GM21390 (cell line): Measurements from ENCODE around the gene MYO15A.

ENCODE experiments used
- ATAC-seq: cut with Tn5 transposase; IDR thresholded peaks from one replicate; pipeline ENCODE4 v1.9.1; 2021; ENCODE audit not compliant: unreplicated experiment

Gene MYO15A

DNA sequence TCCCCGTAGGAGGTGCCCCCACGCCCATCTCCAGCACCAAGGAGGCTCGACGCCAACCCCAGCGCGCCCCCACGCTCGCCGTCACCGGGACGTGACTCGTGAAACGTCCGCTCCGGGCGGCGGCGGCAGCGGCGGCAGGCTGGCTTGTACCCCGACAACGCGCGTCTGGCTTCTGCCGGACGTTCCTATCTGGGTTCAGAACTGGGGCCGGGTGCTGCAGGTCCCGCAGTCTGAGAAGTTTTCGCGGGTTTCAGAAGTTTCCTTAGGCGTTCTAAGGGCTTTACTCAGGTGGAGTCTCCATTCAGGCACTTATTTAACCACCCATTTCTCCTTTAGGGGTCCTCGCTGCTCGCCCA is 74.4 kb downstream of the MYO15A start:
- ATAC-seq, result peak; percentile 33

- ATAC-seq, result peak; percentile 70
These were observed 75.0 kb downstream of the MYO15A start, which contains the start of gene ALKBH5 for GRCh38 chr17:18183334-18184142. ALKBH5 (plus strand) TSS chr17:18183828; CDS start chr17:18184244, 416 bp downstream.

- ATAC-seq, result no peak
These were observed 75.8 kb downstream of the MYO15A start for GRCh38 chr17:18184143-18185031.

DNA sequence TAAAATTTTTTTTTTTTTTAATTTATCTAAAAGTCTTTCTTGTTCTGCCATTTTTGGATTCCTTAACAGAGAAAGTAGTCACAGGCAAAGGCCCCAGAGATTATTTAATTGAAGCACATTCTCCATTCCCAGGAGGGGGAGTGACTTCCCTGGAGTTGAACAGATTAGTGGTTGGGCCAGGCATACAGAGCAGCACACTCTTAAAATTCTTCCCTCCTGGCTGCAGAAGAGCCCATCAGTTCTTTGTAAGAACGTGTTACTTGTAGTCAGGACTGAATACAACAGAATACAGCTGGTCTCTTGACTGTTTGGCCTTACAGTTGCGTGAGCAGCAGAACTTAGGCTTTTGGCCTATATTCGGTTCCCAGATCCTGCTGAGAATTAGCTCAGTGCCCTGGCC is 76.8 kb downstream of the MYO15A start:
- ATAC-seq, result no peak

DNA sequence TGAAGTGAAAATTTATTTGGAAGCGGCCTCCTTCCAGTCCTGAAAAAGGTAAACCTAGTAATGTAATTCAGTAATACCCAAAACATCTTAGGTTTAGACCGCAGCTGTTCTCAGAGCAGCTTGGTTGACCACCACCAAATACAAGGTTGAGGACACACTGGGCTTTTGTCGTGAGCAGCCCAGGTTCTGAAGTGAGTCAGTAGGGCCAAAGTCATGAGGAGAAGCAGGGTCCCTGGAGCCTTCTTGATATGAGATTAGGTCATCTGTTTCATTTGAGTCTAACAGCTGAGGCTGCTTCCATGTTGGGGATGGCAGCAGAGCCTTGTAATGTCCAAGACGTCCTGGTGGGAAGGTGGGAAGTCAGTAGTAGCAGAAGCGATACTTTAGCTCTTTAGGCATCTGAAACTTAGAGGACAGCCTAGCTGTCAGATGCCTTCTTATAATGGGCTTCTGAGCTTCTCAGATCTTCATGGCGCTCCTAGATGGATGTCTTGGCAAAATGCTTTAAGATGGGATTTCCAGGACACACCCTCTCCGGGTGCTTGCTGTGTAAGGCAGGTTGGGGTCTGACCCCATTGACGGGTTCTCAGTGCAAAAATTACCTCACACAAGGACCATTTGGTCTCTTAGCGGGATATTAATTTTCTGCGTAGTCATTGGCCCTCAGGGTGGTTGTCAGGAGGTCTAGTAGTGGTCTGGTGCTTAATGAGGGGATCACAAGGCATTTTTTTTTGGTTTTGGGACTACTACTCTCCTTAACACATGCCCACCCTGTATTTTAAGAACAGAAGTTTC is 77.5 kb downstream of the MYO15A start:
- no peak for ATAC-seq

- no peak for ATAC-seq
These were observed 78.0 kb downstream of the MYO15A start for GRCh38 chr17:18186627-18186982.

DNA sequence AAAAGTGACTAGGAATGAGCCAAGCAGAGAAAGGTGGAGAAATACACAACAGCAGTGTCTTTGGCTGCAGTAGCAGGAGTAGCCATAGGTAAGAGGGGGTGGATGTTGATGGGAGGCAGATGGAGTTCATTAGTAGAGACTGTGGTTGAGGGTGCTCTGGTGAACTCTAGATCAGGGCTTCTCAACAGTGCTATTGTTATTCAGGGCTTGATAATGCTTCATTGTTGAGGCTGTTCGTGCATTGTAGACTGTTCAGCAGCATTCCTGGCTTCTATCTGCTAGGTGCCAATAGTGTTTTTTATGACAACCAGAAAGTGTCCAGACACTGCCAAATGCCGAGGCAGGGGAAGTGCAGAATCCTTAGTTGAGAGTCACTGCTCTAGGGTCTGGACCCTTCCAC is 78.7 kb downstream of the MYO15A start:
- ATAC-seq, result no peak

DNA sequence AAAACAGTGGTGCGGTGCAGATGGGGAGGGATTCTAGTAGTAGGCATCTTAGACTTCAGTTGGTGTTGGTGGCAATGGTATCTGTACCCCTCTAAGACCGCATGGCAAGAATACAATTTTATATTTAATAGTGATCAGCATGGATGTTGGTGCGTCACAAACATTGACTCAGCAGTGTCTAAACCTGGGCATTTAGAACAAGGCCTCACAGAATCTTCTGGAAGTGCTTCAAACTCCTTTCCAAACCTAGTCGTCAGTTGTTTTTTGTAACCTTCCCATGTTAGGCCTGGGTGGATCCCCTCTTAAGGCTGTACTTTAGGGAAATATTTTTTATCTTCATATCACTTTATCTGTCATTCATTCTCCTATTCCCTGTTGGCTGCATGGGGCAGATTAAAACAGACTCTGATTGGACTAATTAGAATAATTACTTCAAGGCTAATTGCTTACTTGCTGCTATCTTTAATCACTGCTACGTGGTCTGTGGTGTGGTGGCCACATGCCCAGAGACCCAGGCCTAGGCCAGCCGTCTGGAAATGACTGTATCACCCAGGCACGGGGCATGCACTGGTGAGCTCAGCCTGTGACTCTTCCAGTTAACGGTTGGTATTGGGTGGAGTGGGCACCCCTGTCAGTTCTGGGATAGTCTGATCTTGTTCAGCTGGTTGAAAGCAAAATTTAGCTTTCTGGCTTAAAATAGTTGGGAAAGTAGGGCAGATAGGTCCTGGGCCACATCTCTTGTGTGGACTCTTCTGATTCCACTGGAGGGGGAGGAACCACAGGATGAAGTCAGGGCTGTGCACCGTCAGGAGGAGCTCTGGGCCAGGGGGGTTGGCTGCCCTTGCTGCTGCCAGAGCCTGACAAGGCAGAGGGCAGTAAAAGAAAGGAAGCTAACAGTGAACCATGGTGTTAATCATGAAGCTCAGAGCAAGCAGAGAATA is 79.5 kb downstream of the MYO15A start:
- ATAC-seq, result no peak

- no peak for ATAC-seq
These were observed 82.2 kb downstream of the MYO15A start for GRCh38 chr17:18190628-18191235.

DNA sequence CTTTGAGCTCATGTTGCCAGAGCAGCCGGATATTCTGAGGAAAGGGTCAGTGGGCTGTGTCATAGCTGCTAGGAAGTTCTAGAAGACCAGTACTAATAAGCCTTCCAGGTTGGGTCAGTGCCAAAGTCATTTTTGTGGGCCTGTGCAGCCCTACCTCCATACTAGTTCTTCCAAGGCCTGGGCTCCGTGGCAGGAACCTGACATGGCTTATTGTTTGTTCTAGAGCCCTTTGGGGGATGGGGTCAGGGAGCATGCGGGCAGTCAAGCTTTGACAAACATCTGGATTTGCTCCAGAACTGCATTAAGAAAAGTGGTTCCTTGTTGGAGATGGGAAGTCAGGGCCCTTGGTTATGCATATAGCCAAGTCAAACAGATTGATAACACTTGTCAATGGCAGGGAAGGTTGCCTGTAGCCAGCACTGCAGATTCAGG is 82.7 kb downstream of the MYO15A start:
- no peak for ATAC-seq

GRCh38 chr17:18191967-18192366 is 83.4 kb downstream of the MYO15A start:
- ATAC-seq, result no peak

DNA sequence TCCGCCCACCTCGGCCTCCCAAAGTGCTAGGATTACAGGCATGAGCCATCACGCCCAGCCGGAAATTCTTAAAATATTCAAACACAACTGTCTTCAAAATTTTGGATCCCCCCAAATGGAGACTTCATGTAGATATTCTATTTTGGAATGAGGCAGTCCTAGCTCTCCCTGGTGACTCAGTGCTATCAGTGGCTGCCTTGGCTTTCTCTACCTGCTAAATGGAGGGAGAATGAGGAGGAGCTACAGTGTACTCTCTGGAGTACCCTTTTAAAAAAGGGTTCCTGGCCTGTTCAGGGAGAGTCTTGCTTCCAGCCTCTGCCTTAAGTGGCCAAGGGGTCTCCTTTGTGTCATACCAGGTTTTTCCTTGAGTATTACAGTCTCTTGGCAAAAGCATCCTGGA is 85.8 kb downstream of the MYO15A start:
- no peak for ATAC-seq

GRCh38 chr17:18194804-18195203 is 86.2 kb downstream of the MYO15A start:
- no peak for ATAC-seq

- no peak for ATAC-seq
These were observed 86.7 kb downstream of the MYO15A start for GRCh38 chr17:18195246-18195645.

GRCh38 chr17:18197535-18198194 is 89.1 kb downstream of the MYO15A start:
- no peak for ATAC-seq

DNA sequence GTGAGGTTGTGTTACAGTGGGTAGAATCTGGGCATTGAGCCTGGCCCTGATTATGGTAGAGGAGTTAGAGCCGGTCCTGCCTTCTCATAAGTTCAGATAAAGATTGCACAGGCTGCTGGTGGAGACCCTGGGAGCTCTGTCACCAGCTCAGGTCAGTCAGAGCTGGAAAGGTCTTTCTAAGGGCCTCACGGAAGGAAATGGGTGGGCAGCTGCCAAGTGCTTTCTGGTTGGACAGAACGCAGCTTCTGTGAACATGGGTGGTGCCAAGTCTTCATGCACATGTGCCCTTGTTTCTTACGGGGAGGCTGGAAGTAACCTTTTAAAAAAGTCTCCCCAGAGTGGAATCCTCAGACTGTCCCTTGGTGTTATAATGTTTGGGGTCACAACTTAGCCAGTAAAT is 90.0 kb downstream of the MYO15A start:
- no peak for ATAC-seq

GRCh38 chr17:18201108-18201507 is 92.6 kb downstream of the MYO15A start:
- ATAC-seq, result no peak

- ATAC-seq, result no peak
These were observed 94.8 kb downstream of the MYO15A start for GRCh38 chr17:18203308-18203707.

- no peak for ATAC-seq
These were observed 97.3 kb downstream of the MYO15A start for GRCh38 chr17:18205861-18206260.
